HG03432 (cell line): Measurements from ENCODE around the gene RFC3.
A peak's percentile ranks its signal among the peaks of the same experiment; 100 is the strongest.

Experiments used
- ATAC-seq: cut with Tn5 transposase; IDR thresholded peaks from one replicate; pipeline ENCODE4 v1.9.1; 2021; ENCODE audit warnings: mild to moderate bottlenecking, moderate library complexity; ENCODE audit not compliant: unreplicated experiment

RFC3 gene

DNA sequence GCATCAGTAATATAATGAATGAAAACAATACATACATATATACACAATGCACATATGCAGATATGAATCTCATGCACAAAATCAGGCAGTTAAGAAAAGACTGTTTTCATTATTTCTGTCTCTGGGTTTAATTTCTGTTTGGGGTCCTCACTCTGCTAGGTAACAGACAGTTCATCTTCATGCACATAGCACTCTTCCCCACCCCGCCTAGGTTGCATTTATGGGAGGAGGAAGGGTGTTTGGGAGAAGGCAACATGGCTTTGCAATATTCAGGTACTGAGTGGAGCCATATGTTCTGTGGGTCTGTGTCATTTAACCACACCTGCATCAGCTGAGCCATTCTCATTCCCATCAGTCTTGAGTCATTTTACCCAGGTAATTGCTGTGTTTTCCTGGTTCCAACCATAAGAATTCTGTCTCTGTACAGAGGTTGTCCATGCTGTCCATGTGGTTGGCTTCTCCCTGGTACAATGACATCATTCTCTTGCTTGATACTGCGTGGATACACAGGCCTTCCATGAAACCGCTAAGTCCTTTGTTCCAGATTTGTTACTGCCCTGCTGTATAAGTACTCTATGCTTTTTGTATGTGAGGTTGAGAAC is 45.3 kb downstream of the RFC3 start:
- ATAC-seq: no peak

DNA sequence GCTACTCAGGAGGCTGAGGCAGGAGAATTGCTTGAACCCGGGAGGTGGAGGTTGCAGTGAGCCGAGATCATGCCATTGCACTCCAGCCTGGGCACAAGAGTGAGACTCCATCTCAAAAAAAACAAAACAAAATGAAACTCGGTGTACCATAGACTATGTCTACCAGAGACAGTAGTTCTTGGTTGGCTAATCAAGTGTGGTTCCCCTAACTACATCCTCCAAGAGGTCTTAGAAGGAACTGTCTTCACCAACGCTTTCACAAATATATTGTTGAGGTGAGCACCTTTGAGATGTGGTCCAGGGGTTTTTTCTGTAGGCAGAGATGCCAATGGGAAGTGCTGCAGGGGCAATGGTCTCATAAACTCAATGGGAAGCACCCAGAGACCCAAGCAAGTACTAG is 48.0 kb downstream of the RFC3 start:
- peak; percentile 88 for ATAC-seq

DNA sequence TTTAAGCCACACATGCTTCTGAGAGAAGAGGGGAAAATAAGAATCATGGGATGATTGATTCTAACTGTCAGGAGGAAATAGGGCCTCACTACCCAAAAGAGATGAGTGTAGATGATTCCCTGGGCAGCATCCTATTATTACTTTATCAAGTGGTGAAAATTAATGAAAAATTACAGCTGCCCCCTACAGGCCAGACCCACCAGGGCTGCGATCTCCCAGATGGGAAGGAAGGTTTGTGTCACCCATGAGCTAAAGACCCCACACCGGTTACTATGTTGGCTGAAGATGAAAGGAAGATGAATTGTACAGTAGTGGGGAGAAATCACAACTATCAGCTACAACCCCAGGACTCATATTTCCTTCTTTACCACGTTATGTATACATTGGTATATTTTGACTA is 49.5 kb downstream of the RFC3 start:
- ATAC-seq: no peak

DNA sequence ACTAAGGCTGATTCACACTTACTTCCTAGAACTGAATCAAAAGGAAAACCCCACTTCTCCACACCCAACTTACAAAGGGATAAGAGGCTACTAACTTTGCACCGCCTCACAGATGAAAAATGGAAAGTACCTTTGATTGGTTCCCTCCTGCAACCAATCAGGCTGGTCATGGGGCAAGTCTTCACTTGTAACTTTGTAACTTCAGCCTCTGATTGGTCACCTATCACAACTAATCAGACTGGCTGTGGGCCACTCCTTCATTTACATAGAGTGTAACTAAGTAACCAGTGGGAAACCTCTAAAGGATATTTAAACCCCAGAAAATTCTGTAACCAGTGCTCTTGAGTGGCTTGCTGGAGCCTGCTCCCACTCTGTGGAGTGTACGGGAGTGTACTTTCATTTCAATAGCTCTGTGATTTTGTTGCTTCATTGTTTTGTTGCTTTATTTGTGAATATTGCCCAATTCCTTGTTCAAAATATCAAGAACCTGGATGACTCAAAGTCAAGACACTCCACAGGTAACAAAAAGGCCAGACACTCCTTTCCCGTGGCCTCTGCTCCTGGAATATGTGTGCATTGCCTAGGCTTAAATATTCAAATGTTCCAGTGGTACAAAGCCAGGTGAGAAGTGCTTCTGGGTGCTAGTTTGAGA is 50.5 kb downstream of the RFC3 start:
- no peak for ATAC-seq

DNA sequence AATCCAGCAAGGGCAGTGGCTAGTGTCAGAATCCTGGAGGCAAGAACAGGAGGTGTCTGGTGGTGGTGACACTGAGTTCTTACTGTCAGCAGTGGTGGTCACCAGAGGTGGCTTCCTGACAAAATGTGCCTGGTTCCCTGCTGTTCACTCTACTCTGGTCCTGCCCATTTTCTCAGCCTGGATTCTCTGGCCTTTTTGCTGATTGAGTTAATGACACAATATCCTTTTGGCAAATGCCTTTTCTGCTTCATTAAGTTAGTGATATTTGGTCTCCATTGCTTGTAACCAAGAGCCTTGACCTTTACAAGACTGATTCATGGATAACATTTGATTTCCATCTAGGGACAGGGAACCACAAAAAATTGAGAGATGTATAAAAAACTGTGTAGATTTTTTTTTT is 51.1 kb downstream of the RFC3 start:
- no peak for ATAC-seq

DNA sequence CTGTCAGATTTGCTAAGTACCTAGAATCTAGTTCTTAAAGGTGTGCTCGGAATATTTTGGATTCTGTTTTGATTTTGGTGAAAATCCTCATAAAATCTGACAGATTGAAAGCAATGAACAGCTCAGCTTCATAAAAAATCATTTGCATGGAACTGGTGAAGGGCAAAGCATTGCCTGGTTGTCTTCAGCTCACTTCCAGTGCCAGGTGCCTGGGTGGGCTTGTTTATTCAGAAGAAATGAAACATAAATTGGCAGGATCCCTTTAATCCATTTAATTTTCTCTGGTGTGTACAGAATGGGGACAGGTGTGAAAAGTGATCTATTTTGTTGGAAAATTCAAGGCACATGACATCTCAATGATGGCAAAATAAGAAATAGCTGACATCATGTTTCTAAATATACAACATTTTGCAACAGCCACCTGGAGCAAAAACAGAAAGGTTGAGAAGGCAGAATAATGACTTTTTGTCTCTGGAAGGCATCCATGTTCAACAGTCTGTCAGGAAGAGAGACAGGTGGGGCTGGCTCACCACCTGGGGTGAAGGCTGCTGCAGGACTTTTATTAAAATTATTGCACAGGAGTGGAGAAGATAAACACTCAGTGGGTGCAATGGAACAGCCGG is 52.2 kb downstream of the RFC3 start:
- ATAC-seq: no peak

DNA sequence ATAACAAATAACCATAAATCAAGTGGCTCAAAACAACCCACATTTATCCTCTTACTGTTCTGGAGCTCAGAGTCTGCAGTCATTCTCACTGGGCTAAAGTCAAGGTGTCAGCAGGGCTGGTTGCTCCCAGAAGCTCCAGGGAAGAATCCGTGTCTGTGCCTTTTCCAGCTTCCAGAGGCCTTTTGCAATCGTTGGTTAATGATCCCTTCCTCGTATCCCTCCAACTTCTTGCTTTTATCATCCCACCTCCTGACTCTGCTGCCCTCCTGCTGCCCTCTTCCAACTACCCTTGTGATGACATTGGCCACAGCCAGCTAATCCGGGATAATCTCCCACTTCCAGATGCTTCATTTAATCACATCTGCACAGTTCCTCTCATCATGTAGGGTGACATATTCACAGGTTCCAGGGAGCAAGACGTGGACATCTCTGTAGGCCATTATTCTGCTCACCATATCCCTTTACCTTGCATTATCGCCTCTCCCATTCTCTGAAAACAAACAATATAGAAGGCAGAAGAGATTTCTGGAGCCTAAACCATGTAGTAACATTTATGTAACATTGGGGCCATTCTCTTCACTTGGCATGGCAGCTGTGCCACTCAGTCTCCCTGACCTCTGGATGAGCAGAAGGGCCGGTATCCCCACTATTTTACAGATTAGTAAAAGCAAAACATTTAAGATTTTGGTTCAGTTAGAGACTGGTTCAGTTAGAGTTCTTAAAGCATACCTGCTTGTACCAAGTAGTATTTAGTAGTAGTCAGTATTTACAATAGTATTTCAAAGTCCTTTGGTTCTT is 53.5 kb downstream of the RFC3 start:
- no peak for ATAC-seq

DNA sequence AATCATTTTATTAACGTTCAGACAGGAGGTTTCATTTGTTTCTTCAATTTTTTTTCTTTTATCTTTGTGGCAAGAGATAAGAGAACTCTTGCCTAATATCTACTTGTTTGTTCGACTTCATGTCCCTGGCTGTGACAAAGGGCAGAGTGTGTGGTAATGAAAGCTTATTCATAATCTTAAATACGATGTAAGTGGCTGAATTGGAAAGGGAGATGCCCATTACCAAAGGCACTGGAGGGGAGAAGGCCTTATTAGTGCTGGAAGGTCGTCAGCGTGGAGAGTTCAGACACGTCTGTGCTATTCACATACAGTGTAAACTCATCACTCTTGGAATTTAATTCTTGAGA is 54.0 kb downstream of the RFC3 start:
- ATAC-seq: no peak

DNA sequence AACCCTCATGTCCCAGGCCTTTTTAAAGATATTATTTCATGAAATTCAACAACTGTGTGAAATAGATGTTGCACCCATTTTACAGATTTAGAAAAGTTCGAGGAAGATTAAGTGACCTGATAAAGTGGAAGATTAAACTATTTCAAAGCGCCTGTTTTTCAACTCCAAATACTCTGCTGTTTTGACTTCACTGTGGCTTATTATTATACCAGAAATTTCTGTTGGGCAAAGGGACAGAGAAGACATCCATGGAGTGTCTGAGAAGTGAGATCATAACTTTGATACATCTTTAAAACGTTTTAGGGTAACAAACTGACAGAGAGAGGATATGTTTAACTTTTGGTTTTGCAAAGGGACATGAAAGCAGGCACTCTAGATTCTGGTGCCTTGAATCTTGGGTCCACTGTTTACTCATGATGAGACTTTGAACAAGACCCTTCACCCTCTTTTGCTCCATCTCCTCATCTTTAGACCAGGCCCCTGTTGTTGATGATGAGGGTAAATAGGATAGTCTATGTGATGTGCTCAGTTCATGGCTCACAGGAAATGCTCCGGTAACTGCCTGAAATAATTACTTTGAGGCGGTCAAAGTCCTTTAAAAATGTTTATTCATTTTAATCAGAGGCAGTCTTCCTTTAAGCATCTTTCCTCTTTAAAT is 55.4 kb downstream of the RFC3 start:
- no peak for ATAC-seq

DNA sequence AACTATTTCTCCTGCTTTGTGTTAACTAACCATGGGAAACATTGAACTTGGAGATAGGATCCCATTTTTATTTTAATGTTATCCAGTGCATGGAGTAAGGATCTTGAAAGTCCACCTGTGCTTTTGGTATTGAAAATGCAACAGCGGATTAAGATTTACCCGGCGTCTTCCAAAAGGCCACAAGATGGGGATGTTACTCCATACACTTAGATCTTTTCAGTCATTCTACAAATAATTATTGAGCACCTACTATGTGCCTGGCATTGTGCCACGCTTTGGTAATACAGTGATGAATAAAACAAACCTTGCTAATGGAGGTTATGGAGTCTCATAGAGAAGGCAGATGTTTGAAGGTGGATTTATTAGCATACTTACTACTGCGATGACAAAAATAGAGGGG is 56.9 kb downstream of the RFC3 start:
- ATAC-seq: no peak

DNA sequence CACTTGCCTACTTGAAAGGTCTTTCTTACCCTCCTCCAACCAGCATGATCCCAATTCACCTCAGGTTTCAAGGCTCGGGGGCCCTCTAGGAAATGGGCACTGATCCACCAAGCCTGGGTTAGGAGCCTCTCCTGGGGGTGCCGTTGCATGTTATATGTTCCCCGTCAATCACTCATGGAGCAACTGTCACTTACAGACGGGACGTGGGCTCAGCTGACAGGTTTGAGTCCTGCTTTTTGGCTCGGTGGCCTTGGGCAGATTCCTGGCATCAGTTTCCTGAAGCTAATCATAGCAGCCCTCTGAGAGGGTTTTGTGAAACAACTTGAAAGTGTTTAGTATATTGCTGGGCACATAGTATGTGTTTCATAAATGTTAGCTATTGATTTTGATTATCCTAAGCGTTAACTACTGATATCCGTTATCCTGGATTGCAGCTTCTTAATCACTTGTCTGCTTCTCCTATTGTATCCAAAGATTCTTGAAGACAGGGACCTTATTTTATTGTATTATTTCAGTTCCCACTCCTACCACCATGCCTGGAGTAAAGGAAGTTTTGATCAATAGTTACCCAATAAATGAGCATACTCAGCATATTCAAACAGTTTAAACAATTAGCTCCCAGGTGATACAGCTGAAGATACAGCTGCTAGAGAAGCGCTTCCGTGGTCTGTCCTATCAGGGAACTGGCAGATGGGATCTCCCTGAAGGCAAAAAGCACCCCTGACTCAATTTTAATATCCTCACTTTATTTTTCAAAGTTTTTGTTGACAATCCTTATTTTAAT is 57.9 kb downstream of the RFC3 start:
- no peak for ATAC-seq

DNA sequence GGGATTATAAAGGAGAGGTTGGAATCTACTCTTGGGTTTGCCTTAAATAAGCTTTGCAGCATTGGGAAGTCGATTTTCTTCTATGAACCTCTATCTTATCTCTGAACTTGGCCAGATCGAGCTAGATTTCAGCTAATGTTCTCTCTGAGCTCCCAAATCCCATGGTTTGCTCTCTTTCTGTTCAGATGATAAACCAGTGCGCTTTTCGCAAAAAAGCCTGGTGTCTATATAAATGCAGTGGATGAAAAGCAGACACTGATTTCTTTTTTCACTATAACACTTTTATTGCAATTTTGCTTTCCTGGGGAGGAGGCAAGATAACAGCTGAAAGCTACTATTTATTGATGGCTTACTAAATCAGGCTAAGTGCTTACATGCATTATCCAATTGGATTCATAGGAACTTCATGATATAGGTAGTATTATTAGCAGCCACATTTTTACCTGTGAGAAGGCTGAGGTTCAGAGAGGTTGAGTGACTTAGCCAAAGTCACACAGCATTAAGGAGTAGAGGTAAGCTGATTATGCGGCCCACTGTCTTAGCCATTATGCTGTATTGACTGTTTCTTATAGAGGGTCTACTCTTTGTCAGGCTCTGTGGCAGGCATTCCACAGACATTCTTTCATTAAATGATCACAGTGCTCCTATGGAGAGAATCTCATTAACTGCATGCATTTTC is 58.9 kb downstream of the RFC3 start:
- ATAC-seq: no peak

DNA sequence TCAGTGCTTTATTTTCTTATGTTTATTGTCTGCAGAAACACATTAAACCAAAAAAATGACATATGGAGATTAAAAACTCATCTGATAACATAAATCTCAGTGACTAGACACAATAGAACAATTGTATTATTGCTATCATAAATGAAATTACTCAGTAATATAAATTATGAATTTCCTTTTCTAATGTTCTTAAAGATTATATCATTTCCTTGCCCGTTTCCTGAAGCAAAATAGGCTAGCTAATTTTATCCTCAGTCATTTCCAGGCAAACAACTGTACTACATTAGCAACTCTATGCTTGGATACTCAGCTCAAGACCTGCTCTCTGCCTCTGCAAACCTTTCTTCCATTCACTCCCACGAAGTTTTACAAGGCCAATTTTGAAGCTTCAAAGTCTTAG is 61.2 kb downstream of the RFC3 start:
- no peak for ATAC-seq

DNA sequence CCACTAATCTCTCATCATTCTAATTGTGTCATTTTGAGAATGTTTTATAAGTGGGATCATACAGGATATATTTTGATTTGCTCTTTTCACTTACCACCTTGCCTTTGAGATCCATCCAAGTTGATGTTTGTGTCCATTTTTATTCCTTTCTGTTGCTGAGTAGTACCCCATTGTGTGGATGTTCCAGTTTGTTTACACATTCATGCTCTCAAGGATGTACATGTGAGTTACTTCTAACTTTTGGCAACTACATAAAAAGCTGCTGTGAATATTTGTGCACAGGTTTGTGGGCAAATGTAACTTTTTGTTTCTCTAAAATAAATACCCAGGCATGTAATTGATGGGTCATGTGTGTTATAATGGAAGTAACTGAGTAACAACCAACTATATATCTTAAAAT is 64.9 kb downstream of the RFC3 start:
- ATAC-seq: no peak

DNA sequence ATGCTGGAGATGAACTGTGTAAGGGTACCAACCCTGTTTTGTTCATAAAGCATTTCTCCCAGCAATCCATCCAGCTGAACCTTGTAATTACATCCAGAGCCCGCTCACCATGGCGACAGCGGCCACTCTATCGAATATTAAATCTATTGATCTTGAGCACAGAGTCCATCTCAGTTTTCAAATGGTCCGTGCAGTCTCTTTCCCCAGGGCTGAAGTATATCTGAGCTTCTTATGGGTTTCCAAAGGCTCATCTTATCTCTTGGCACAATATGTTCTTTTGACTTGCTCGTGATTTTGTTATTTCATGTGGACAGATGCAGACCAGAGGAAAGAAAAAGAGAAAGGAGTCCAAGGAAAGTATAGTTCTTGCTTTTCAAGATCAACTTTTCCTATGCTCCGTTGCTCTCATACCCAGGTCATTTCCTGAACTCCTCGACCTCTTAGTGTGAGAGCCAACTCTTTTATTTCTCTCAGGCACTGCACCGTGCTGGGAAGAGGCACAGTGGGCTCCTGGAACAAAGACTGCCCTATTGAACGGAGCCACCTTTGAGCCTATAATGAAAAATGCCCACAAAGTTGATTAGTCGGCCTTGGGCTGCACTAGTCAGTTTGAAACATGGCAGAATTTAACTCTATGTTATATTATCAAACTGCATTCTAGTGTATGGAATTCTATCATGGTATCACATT is 66.7 kb downstream of the RFC3 start:
- no peak for ATAC-seq
